ENCODE measurements around the gene AHCYL2.

GRCh38 chr7:129266181-129266580 lies 41.4 kb downstream of the AHCYL2 start:
- TF ChIP-seq CTCF (conservative IDR thresholded peaks at IDR 0.05; ENCODE audit: low read length) (no peak), EZH2phosphoT487 (IDR thresholded peaks at IDR 0.05; ENCODE audit: borderline replicate concordance, low read depth, low read length) (no peak)

Measured in OCI-LY7 (cell line).